HEK293 (cell line): ENCODE data around the gene UGT1A6.

Experiments
- CTCF ChIA-PET: fragments of 350-600 bp; formaldehyde crosslinking; extraction: SDS; loops from one replicate; lab custom pipeline; 2021; ENCODE audit warnings: antibody characterized with exemption; lab: Yijun Ruan, JAX
- POLR2A ChIA-PET: fragments of 300-600 bp; formaldehyde crosslinking; extraction: SDS; loops from one replicate; lab custom pipeline; 2020; ENCODE audit warnings: antibody characterized with exemption, inconsistent platforms; lab: Yijun Ruan, JAX
- H3K27ac ChIP-seq: fragments of 200-500 bp; sonication (Bioruptor generic); 2 replicates; pipeline ENCODE4 v1.5.1; 2014; ENCODE audit warnings: low read depth, low read length, control low read depth, inconsistent platforms; ENCODE audit errors: extremely low read depth
- H3K36me3 ChIP-seq, 2 experiments: fragments of 200-500 bp in 1 of 2; sonication (Bioruptor generic) in 1 of 2; 1 replicate in 1 of 2; 2 replicates in 1 of 2; pipeline ENCODE4 v1.5.1; 2014 to 2017; ENCODE audit warnings: inconsistent platforms in 2 of 2, low read length in 2 of 2; ENCODE audit not compliant: control insufficient read depth in 2 of 2, insufficient read depth in 1 of 2
- H3K4me1 ChIP-seq: fragments of 200-500 bp; sonication (Bioruptor generic); 2 replicates; pipeline ENCODE4 v1.5.1; 2014; ENCODE audit warnings: mild to moderate bottlenecking, low read length, inconsistent platforms; ENCODE audit not compliant: control insufficient read depth, insufficient read depth
- H3K4me3 ChIP-seq: 2 replicates; pipeline ENCODE4 v1.5.1; 2011; ENCODE audit warnings: low read depth, mild to moderate bottlenecking, control low read depth, low read length, moderate library complexity
- H3K9me3 ChIP-seq: fragments of 200-500 bp; sonication (Bioruptor generic); 2 replicates; pipeline ENCODE4 v1.5.1; 2014; ENCODE audit warnings: low read depth, low read length, inconsistent platforms; ENCODE audit not compliant: control insufficient read depth, insufficient read depth
- BCL11A ChIP-seq: fragments of 450-650 bp; formaldehyde crosslinking; IDR thresholded peaks from 2 replicates; pipeline ENCODE4 v1.5.1; 2016; ENCODE audit warnings: low read depth, missing biosample characterization, missing genetic modification characterization
- FEZF1 ChIP-seq: fragments of 450-650 bp; formaldehyde crosslinking; IDR thresholded peaks from 2 replicates; pipeline ENCODE4 v1.5.1; 2016; ENCODE audit warnings: missing biosample characterization, missing genetic modification characterization
- GLIS2 ChIP-seq: fragments of 450-650 bp; formaldehyde crosslinking; IDR thresholded peaks from 2 replicates; pipeline ENCODE4 v1.5.1; 2016; ENCODE audit warnings: missing biosample characterization, missing genetic modification characterization
- SALL2 ChIP-seq: fragments of 450-650 bp; formaldehyde crosslinking; IDR thresholded peaks from 2 replicates; pipeline ENCODE4 v1.5.0; 2017; ENCODE audit warnings: missing biosample characterization, mild to moderate bottlenecking, missing genetic modification characterization, borderline replicate concordance
- SCRT2 ChIP-seq: fragments of 450-650 bp; formaldehyde crosslinking; IDR thresholded peaks from 2 replicates; pipeline ENCODE4 v1.5.1; 2016; ENCODE audit warnings: missing biosample characterization, missing genetic modification characterization
- SP2 ChIP-seq: fragments of 450-650 bp; formaldehyde crosslinking; IDR thresholded peaks from 2 replicates; pipeline ENCODE4 v1.5.1; 2016; ENCODE audit warnings: missing biosample characterization, missing genetic modification characterization
- ZBTB21 ChIP-seq: fragments of 450-650 bp; formaldehyde crosslinking; IDR thresholded peaks from 2 replicates; pipeline ENCODE4 v1.5.1; 2017; ENCODE audit warnings: missing biosample characterization, missing genetic modification characterization
- ZNF16 ChIP-seq: fragments of 450-650 bp; formaldehyde crosslinking; IDR thresholded peaks from 2 replicates; pipeline ENCODE4 v1.5.1; 2016; ENCODE audit warnings: low read depth, missing biosample characterization, missing genetic modification characterization
- ZNF521 ChIP-seq: fragments of 450-650 bp; formaldehyde crosslinking; IDR thresholded peaks from 2 replicates; pipeline ENCODE4 v1.5.1; 2017; ENCODE audit warnings: missing biosample characterization, mild to moderate bottlenecking, missing genetic modification characterization
- ZNF654 ChIP-seq: fragments of 450-650 bp; formaldehyde crosslinking; IDR thresholded peaks from 2 replicates; pipeline ENCODE4 v1.5.1; 2016; ENCODE audit warnings: low read depth, missing biosample characterization, missing genetic modification characterization
- TF ChIP-seq, protein P1 (sequence below): sonication (generic); formaldehyde crosslinking; IDR thresholded peaks from 2 replicates; pipeline ENCODE4 v1.8.1; 2022; ENCODE audit warnings: mild to moderate bottlenecking, moderate library complexity, missing genetic modification reagents
- TF ChIP-seq, protein P2 (sequence below): fragments of 450-650 bp; formaldehyde crosslinking; IDR thresholded peaks from 2 replicates; pipeline ENCODE4 v1.5.1; 2016; ENCODE audit warnings: missing biosample characterization, missing genetic modification characterization, borderline replicate concordance

The UGT1A6 gene

DNA sequence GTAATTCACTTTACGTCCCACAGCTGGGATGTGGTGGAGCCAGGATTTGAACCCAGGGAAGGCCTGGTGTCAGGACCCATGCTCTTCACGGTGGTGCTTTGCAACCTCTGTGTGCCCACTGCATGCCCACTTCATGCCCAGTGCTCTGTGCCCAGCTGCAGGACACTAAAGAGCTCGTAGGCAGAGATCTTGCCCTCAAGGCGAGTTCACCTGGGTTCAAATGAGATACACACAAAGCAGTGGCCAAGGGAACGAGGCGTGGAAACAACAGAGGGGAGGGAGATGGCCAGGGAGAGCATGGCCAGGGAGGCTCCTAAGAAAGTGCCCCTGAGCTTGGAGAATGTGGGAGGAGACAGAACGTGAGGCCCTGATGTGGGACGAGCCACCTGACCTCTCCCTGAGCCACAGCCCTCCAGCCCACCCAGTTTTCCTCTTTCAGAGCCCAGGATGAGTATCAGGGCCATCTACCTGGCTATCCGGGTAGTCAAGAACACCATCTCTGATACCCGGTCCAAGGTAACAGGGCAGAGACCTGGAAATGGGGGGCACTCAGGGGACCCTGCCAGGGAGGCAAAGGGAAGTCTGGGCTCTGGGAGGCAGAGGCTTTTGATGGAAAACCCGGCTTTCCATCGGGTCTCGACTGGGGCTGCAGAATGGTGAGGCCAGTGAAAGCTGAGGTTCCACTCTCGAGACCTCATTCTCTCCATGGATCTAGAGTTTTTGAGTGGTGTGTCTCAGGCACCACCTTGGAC lies 105.8 kb downstream of the UGT1A6 start:
- no peak overlapping the region for H3K4me3 ChIP-seq
- H3K9me3 ChIP-seq: no peaks in the 10 kb centered on the region
- ChIA-PET POLR2A (no interaction called here), CTCF (interaction anchor here (0.6 kb wide), 1 partner anchor 1164 kb away, joined by 3 read pairs; no protein-coding TSS in a partner anchor)
- no peak overlapping the region for H3K27ac ChIP-seq
- H3K36me3 ChIP-seq: no peaks in the 10 kb centered on the region
- no peak for TF ChIP-seq ZNF654 (tag by site-specific recombination)
- no peak for TF ChIP-seq FEZF1 (tag by site-specific recombination)
- TF ChIP-seq ZNF16 (tag by site-specific recombination): no peak
- no peak for TF ChIP-seq SALL2 (tag by site-specific recombination)
- TF ChIP-seq GLIS2 (tag by site-specific recombination): no peak
- TF ChIP-seq SP2 (tag by site-specific recombination): no peak
- TF ChIP-seq ZNF521 (tag by site-specific recombination): no peak
- TF ChIP-seq BCL11A (tag by site-specific recombination): no peak
- TF ChIP-seq, protein P1, sequence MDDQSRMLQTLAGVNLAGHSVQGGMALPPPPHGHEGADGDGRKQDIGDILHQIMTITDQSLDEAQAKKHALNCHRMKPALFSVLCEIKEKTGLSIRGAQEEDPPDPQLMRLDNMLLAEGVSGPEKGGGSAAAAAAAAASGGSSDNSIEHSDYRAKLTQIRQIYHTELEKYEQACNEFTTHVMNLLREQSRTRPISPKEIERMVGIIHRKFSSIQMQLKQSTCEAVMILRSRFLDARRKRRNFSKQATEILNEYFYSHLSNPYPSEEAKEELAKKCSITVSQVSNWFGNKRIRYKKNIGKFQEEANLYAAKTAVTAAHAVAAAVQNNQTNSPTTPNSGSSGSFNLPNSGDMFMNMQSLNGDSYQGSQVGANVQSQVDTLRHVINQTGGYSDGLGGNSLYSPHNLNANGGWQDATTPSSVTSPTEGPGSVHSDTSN (CRISPR knock-in tag): no peak
- no peaks in the 10 kb centered on the region for H3K4me1 ChIP-seq

DNA sequence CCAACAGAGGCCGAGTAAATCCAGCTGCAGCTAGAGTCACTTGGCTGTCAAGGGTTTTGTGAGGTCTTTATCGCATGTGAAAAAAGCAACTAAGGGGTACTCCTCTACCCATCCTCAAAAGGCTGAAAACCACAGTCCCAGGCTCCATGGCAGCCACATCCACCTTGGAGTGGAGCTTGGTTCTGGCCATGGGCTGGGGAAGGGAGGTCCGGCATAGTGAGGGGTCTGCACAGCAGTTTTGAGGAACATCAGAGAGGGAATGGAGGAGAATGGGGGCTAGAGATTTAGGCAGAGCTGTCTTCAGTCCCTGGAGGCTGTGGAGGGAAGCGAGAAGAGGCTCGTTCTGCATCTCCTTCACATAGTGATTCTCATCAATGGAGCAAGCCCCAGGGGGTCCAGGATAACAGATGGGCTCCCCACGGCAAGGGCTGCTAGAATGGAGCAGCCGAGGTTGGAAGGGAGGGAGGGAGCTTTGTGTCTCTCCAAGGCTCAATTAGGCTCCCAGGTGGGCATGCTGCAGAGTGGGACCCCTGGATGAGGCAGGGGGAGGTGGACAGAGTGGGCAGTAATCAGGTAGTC lies 106.5 kb downstream of the UGT1A6 start:
- Histone ChIP-seq H3K4me1 (no peaks in the 10 kb centered on the region), H3K4me3 (no peak overlapping the region), H3K27ac (no peak overlapping the region), H3K36me3 (no peaks in the 10 kb centered on the region), H3K9me3 (no peaks in the 10 kb centered on the region)
- TF ChIP-seq ZBTB21 (tag by site-specific recombination) (no peak), SCRT2 (tag by site-specific recombination) (no peak)
- TF ChIP-seq, protein P2, sequence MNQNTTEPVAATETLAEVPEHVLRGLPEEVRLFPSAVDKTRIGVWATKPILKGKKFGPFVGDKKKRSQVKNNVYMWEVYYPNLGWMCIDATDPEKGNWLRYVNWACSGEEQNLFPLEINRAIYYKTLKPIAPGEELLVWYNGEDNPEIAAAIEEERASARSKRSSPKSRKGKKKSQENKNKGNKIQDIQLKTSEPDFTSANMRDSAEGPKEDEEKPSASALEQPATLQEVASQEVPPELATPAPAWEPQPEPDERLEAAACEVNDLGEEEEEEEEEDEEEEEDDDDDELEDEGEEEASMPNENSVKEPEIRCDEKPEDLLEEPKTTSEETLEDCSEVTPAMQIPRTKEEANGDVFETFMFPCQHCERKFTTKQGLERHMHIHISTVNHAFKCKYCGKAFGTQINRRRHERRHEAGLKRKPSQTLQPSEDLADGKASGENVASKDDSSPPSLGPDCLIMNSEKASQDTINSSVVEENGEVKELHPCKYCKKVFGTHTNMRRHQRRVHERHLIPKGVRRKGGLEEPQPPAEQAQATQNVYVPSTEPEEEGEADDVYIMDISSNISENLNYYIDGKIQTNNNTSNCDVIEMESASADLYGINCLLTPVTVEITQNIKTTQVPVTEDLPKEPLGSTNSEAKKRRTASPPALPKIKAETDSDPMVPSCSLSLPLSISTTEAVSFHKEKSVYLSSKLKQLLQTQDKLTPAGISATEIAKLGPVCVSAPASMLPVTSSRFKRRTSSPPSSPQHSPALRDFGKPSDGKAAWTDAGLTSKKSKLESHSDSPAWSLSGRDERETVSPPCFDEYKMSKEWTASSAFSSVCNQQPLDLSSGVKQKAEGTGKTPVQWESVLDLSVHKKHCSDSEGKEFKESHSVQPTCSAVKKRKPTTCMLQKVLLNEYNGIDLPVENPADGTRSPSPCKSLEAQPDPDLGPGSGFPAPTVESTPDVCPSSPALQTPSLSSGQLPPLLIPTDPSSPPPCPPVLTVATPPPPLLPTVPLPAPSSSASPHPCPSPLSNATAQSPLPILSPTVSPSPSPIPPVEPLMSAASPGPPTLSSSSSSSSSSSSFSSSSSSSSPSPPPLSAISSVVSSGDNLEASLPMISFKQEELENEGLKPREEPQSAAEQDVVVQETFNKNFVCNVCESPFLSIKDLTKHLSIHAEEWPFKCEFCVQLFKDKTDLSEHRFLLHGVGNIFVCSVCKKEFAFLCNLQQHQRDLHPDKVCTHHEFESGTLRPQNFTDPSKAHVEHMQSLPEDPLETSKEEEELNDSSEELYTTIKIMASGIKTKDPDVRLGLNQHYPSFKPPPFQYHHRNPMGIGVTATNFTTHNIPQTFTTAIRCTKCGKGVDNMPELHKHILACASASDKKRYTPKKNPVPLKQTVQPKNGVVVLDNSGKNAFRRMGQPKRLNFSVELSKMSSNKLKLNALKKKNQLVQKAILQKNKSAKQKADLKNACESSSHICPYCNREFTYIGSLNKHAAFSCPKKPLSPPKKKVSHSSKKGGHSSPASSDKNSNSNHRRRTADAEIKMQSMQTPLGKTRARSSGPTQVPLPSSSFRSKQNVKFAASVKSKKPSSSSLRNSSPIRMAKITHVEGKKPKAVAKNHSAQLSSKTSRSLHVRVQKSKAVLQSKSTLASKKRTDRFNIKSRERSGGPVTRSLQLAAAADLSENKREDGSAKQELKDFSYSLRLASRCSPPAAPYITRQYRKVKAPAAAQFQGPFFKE (tag by site-specific recombination): no peak
- ChIA-PET CTCF (no interaction called here), POLR2A (no interaction called here)

DNA sequence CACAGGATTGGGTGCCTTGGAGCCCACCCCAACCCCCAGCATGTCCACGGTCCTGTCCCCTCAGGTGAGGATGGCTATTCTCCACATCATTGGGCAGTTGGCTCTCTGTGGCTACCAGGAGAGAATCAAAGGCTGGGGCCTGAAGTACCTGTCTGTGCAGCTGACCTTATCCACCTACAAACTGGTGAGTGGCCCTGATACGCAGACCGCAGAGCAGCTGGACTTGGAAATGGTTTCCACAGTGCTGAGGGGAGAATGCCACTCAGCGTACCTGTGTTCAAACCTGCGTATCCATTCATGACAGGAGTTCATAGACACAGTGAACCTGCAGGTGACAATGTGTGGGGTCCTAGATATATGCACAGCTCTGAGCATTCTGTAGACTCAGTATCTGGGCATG lies 107.0 kb downstream of the UGT1A6 start:
- no peak for TF ChIP-seq SALL2 (tag by site-specific recombination)
- no peaks in the 10 kb centered on the region for H3K4me1 ChIP-seq
- H3K27ac ChIP-seq: no peak overlapping the region
- POLR2A ChIA-PET: no interaction called here
- H3K4me3 ChIP-seq: no peak overlapping the region
- no peaks in the 10 kb centered on the region for H3K9me3 ChIP-seq
- H3K36me3 ChIP-seq: no peaks in the 10 kb centered on the region
- CTCF ChIA-PET: no interaction called here
